ENCODE results near the gene DNMT1. TPM values are rescaled to one million over a fixed set of nuclear protein-coding genes. Genes with fewer than 3 reads are reported as not detected.

DNMT1 gene
- total RNA-seq, 1 experiment from 2014 or later, result 133 TPM

- H3K4me1 Mint-ChIP-seq (ENCODE audit: low read depth, unreplicated experiment), result no peaks in the 10 kb centered on the region
- H3K4me3 Mint-ChIP-seq (ENCODE audit: low read depth, unreplicated experiment), result no peak overlapping the region
- H3K36me3 Mint-ChIP-seq (ENCODE audit: insufficient read depth, unreplicated experiment), result peaks cover 26% of the 10 kb centered on the region
- CTCF ChIA-PET, result no interaction called here
- intact Hi-C loops (cut with micrococcal nuclease; ENCODE audit: unreplicated experiment), result no loop called here
- H3K27ac Mint-ChIP-seq (ENCODE audit: unreplicated experiment), result no peak overlapping the region
- H3K27me3 Mint-ChIP-seq (ENCODE audit: unreplicated experiment), result no peaks in the 10 kb centered on the region
- no peak for TF ChIP-seq CTCF (IDR thresholded peaks at IDR 0.05; ENCODE audit: unreplicated experiment)
- no TSS peak for BruUV-seq (replicated peaks)
- DNase-seq, result no peak
- no peaks in the 10 kb centered on the region for H3K9me3 Mint-ChIP-seq (ENCODE audit: low read depth, unreplicated experiment)
Measured at GRCh38 chr19:10144361-10144760, 50.4 kb downstream of the DNMT1 start.

- CTCF ChIA-PET, result interaction anchor here (0.6 kb wide), 1 partner anchor 37 kb away, joined by 5 read pairs; no protein-coding TSS in a partner anchor
Measured at GRCh38 chr19:10143681-10144080, 51.1 kb downstream of the DNMT1 start.

GRCh38 chr19:10142701-10143375 lies 51.9 kb downstream of the DNMT1 start:
- CTCF ChIA-PET, result interaction anchor here (0.6 kb wide), 1 partner anchor 38 kb away, joined by 5 read pairs; no protein-coding TSS in a partner anchor
- intact Hi-C loops (cut with micrococcal nuclease; ENCODE audit: unreplicated experiment), result no loop called here
- H3K27ac Mint-ChIP-seq (ENCODE audit: unreplicated experiment), result no peak overlapping the region
- no peak overlapping the region for H3K4me3 Mint-ChIP-seq (ENCODE audit: low read depth, unreplicated experiment)
- no peaks in the 10 kb centered on the region for H3K9me3 Mint-ChIP-seq (ENCODE audit: low read depth, unreplicated experiment)
- no peaks in the 10 kb centered on the region for H3K4me1 Mint-ChIP-seq (ENCODE audit: low read depth, unreplicated experiment)
- TF ChIP-seq CTCF (IDR thresholded peaks at IDR 0.05; ENCODE audit: unreplicated experiment), result no peak
- H3K36me3 Mint-ChIP-seq (ENCODE audit: insufficient read depth, unreplicated experiment), result peaks cover 22% of the 10 kb centered on the region
- BruUV-seq (replicated peaks), result no TSS peak
- no peaks in the 10 kb centered on the region for H3K27me3 Mint-ChIP-seq (ENCODE audit: unreplicated experiment)
- no peak for DNase-seq

More at GRCh38 chr19:10143681-10144080, 51.1 kb downstream of the DNMT1 start:
- Mint-ChIP-seq H3K4me1 (ENCODE audit: low read depth, unreplicated experiment) (no peaks in the 10 kb centered on the region), H3K4me3 (ENCODE audit: low read depth, unreplicated experiment) (no peak overlapping the region), H3K27ac (ENCODE audit: unreplicated experiment) (no peak overlapping the region), H3K27me3 (ENCODE audit: unreplicated experiment) (no peaks in the 10 kb centered on the region), H3K36me3 (ENCODE audit: insufficient read depth, unreplicated experiment) (peaks cover 25% of the 10 kb centered on the region), H3K9me3 (ENCODE audit: low read depth, unreplicated experiment) (no peaks in the 10 kb centered on the region)
- intact Hi-C loops (cut with micrococcal nuclease; ENCODE audit: unreplicated experiment), result no loop called here
- no TSS peak for BruUV-seq (replicated peaks)
- no peak for TF ChIP-seq CTCF (IDR thresholded peaks at IDR 0.05; ENCODE audit: unreplicated experiment)
- DNase-seq, result no peak

GRCh38 chr19:10141973-10142372 lies 52.8 kb downstream of the DNMT1 start:
- Mint-ChIP-seq H3K4me1 (ENCODE audit: low read depth, unreplicated experiment) (no peaks in the 10 kb centered on the region), H3K4me3 (ENCODE audit: low read depth, unreplicated experiment) (no peak overlapping the region), H3K36me3 (ENCODE audit: insufficient read depth, unreplicated experiment) (peaks cover 21% of the 10 kb centered on the region), H3K27ac (ENCODE audit: unreplicated experiment) (no peak overlapping the region), H3K9me3 (ENCODE audit: low read depth, unreplicated experiment) (no peaks in the 10 kb centered on the region), H3K27me3 (ENCODE audit: unreplicated experiment) (no peaks in the 10 kb centered on the region)
- no peak for TF ChIP-seq CTCF (IDR thresholded peaks at IDR 0.05; ENCODE audit: unreplicated experiment)
- intact Hi-C loops (cut with micrococcal nuclease; ENCODE audit: unreplicated experiment), result no loop called here
- CTCF ChIA-PET, result interaction anchor here (0.5 kb wide), 1 partner anchor 729 kb away, joined by 3 read pairs; no protein-coding TSS in a partner anchor
- BruUV-seq (replicated peaks), result no TSS peak
- DNase-seq, result no peak
